A549 (cell line): Measurements from ENCODE around the gene CEP89.

ENCODE experiments used
- CEBPB ChIP-seq, 2 experiments: fragments of >200 bp in 1 of 2; sonication (Bioruptor Twin) in 1 of 2; formaldehyde crosslinking in 1 of 2; IDR thresholded peaks; 2 replicates each; pipeline ENCODE4 v1.6.1; 2012 to 2016
- CTCF ChIP-seq: fragments of >200 bp; sonication (Bioruptor Twin); formaldehyde crosslinking; IDR thresholded peaks from 3 replicates; pipeline ENCODE4 v1.5.1; 2016
- POLR2A ChIP-seq: IDR thresholded peaks from 2 replicates; pipeline ENCODE4 v1.6.1; 2012; ENCODE audit warnings: mild to moderate bottlenecking, low read length

DNA sequence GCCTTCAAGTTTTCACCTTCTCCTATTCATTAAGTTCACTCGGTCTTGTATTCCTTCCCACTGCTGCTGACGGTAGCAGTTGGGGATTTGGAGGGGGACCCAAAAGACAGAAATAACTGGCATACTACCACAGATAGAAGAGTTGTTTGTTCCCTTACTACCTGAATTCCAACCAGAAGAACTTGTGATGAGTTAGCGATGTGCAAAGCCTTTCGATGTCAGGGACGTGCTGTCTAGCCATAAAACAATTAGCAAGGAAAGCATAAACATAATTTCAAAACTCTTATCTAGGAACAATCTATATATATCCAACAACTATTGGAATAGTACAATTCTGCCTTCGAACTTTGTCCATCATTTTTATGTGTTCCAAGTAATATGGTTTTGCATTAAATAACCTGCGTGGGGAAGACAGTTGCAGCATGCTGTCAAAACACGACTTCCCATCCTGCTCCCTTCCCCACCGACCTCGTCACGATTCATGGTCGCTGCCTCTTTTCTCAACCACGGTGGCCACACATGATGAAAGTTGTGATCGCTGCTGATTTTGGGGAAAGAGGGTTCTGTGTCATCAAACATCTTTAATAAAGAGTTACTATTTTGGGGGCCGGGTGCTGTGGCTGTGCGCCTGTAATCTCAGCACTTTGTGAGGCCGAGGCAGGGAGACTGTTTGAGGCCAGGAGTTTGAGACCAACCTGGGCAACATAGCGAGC, 98.4 kb downstream of the CEP89 start:
- TF ChIP-seq CTCF (no peak), POLR2A (no peak), CEBPB (IDR thresholded peaks at IDR 0.05) (no peak)
